MM.1S (cell line): ENCODE data around the gene DAB2IP.

Source experiments
- CTCF ChIP-seq: fragments of 300-600 bp; sonication (generic); IDR thresholded peaks from 2 replicates; pipeline ENCODE4 v1.5.1; 2016; ENCODE audit warnings: antibody characterized with exemption, low read length, mixed read lengths
- EZH2phosphoT487 ChIP-seq: fragments of 300-600 bp; sonication (generic); IDR thresholded peaks from 2 replicates; pipeline ENCODE4 v1.6.1; 2018; ENCODE audit warnings: antibody characterized with exemption, low read length

DNA sequence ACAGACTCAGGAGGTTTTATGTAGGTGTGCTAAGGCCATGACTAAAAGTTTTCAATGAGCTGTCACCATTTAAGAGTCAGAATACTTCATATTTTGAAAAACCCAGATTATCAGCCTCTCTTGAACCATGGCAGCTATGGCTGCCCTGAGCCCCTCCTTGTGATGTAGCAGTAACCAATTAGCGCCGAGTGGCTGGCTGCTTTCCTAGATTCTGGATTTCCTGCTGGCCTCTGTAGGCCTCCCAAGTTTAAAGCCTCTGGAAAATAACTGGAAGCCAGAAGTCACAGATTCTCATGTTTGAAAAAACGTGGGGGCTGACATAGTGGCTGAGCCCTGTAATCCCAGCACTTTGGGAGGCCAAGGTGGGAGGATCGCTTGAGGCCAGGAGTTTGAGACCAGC is 25.5 kb downstream of the DAB2IP start:
- TF ChIP-seq CTCF = no peak
- TF ChIP-seq EZH2phosphoT487 = no peak
